ENCODE results near the gene CASZ1.
A peak's percentile ranks its signal among the peaks of the same experiment; 100 is the strongest.

The CASZ1 gene

DNA sequence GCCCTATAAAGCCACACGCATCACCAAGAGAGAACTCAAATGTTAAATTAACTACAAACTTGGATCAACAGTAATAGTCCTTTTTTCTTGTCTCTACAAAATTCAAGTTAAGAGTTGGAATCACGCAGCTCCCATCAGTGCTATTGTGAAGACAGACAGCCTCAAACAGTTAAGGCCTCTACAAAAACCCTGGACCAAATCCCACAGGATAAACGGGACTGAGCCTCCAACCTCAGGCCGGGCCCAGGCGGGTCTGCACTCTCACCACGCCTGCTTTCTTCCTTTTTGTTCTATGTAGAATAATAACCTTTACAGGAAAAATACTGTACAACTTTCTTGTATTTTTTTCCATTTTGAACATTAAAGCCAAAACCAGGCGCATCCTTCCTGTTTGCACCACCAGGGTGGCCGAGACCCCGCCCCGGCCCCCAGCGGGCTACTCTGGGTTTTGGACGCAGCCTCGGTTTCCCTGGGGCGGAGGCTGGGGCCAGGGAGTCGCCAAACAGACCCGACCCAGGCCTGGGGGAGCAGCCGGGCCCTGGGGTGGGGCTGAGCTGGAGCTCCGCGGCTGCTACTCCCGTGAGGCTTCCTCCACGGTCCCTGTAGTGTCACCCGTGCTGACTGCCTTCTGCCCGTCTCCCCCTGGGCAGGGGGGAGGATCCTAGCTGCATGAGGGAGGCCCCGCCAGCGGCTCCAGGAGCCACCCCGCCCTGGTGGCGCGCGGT lies 158.4 kb downstream of the CASZ1 start:
- Histone ChIP-seq H3K4me3 (ENCODE audit: low read depth, low read length) (no peak overlapping the region), H3K27ac (no peak overlapping the region), H3K27me3 (replicated peaks) (peaks cover 13% of the 10 kb centered on the region), H3K36me3 (replicated peaks) (no peaks in the 10 kb centered on the region)
- in situ Hi-C loops (cut with HindIII; ENCODE audit: low pct_ligation_motif_present, low sequenced_read_pairs): no loop called here
- TF ChIP-seq, protein P1, sequence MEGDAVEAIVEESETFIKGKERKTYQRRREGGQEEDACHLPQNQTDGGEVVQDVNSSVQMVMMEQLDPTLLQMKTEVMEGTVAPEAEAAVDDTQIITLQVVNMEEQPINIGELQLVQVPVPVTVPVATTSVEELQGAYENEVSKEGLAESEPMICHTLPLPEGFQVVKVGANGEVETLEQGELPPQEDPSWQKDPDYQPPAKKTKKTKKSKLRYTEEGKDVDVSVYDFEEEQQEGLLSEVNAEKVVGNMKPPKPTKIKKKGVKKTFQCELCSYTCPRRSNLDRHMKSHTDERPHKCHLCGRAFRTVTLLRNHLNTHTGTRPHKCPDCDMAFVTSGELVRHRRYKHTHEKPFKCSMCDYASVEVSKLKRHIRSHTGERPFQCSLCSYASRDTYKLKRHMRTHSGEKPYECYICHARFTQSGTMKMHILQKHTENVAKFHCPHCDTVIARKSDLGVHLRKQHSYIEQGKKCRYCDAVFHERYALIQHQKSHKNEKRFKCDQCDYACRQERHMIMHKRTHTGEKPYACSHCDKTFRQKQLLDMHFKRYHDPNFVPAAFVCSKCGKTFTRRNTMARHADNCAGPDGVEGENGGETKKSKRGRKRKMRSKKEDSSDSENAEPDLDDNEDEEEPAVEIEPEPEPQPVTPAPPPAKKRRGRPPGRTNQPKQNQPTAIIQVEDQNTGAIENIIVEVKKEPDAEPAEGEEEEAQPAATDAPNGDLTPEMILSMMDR (IDR thresholded peaks at IDR 0.05; ENCODE audit: low read depth, low read length, missing control alignments): peak; percentile 7
- no peak for DNase-seq

DNA sequence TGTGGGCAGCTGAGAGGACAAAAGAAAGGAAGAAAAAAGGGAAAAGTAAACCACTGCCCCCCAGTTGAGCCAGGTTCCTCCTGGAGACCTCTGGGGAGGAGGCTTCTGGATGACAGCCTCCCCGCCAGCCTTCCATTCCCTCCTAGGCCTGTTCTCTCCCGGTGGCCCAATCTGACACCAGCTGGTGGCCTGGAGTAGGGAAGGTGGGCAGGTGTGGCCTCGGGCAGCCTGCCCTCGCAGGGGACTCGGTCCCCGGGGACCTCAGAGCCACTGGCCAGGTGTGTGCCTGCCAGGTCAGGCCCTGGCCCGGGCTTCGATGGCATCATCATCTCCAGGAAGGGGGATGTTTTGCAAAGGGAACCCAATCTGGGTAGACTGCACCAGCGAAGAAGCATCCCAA lies 159.0 kb downstream of the CASZ1 start:
- Histone ChIP-seq H3K27me3 (replicated peaks) (peaks cover 13% of the 10 kb centered on the region), H3K4me3 (ENCODE audit: low read depth, low read length) (no peak overlapping the region)
- in situ Hi-C loops (cut with HindIII; ENCODE audit: low pct_ligation_motif_present, low sequenced_read_pairs): no loop called here

DNA sequence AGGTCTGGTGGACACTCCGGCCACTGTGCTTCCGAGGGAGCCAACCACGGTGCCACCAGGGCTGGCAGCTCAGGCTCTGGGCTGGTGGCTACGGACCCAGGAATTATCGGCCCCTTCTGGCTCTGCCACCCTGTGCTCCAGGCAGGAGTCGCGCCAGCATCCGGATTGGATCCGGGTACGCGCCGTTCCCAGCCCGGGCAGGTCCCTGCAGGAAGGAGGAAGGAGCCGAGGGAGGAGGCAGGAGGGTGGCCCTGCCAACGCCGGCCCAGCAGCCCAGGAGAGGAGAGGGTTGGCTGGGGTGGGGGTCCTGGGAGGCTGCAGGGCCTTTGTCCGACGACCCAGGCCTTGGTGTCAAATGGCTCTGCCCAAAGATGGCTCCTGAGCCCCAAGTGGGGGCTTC lies 160.5 kb downstream of the CASZ1 start:
- Histone ChIP-seq H3K27ac (no peak overlapping the region), H3K4me3 (ENCODE audit: low read depth, low read length) (no peak overlapping the region), H3K27me3 (replicated peaks) (peaks cover 13% of the 10 kb centered on the region), H3K36me3 (replicated peaks) (peaks cover 4% of the 10 kb centered on the region)
- no peak for DNase-seq
- in situ Hi-C loops (cut with HindIII; ENCODE audit: low pct_ligation_motif_present, low sequenced_read_pairs): no loop called here
- TF ChIP-seq, protein P1 (IDR thresholded peaks at IDR 0.05; ENCODE audit: low read depth, low read length, missing control alignments): no peak

More for the DNA sequence above, 159.0 kb downstream of the CASZ1 start:
- no peaks in the 10 kb centered on the region for H3K36me3 ChIP-seq (replicated peaks)
- H3K27ac ChIP-seq: no peak overlapping the region
- DNase-seq: no peak
- TF ChIP-seq, protein P1 (IDR thresholded peaks at IDR 0.05; ENCODE audit: low read depth, low read length, missing control alignments): no peak

DNA sequence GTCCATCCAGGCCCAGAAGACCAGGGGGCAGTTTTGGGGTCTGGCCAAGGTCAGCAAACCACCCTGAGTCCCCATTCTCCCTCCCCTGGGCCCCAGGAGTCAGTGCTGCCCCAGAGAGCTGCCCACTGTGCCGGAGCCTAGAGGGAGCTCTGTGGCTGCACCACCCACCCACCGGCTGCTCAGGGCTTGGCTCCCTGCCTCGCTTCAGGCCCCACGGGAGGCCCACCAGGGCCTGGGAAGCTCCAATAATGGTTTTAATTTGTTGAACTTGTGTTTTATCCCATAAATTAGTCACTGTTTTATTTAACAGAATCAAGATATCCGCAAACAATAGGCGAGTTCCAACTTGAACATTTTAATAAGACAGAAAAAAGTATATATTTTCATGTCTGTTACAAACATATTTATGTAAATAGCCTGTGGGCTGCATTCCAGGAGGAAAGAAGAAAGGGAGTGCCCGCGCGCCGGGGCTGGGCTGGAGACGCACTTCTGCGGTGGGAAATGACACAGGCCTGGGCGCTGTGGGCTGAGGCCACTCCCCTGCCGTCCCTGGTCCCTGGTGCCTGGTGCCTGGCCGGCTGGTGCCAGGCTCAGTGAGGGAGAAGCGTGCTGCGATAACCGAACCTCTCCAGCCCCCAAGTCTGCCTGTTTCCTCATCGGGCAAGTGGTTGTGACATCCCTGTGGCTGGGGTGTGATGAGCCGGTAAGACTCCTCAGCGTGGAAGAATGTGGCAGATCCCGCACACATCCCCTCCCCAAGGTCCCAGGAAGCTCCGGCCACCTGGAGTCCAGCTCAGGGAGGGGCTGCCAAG lies 161.2 kb downstream of the CASZ1 start:
- H3K4me3 ChIP-seq (ENCODE audit: low read depth, low read length): no peak overlapping the region
- TF ChIP-seq, protein P1 (IDR thresholded peaks at IDR 0.05; ENCODE audit: low read depth, low read length, missing control alignments): no peak
- peaks cover 4% of the 10 kb centered on the region for H3K36me3 ChIP-seq (replicated peaks)
- DNase-seq: no peak
- H3K27ac ChIP-seq: no peak overlapping the region
- in situ Hi-C loops (cut with HindIII; ENCODE audit: low pct_ligation_motif_present, low sequenced_read_pairs): no loop called here
- H3K27me3 ChIP-seq (replicated peaks): peaks cover 13% of the 10 kb centered on the region

DNA sequence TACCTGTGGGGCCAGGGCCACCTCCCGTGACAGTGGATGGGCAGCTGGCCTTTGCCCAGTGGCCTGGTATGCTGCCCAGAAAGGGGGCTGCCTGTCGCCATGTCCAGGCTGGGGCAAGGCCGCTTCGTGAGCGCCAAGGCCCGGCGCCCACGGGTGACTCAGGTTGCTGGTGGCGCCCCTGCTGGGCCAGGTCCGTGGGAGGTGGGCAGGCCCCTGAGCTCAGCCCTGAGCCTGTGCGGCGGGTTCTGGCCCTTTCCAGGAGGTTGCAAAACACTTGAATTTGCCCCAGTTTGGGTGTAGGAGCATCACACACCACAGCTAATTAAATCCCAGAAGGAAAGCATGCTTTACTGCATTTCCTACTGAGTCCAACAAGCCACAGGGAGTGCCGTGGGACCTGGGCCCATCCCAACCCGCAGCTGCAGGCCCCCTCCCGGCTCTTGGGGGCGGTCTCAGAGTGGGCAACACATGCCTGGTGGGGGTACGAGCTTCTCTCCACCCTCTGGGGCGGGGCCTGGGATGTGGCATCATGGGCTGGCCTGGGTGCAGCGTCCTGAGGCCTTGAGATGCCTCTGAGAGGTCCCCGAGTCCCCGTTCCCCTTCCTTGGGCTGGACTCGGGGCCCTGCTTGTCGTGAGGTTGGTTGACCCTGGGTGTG lies 161.9 kb downstream of the CASZ1 start:
- in situ Hi-C loops (cut with HindIII; ENCODE audit: low pct_ligation_motif_present, low sequenced_read_pairs): no loop called here
- Histone ChIP-seq H3K36me3 (replicated peaks) (peaks cover 4% of the 10 kb centered on the region), H3K4me3 (ENCODE audit: low read depth, low read length) (no peak overlapping the region), H3K27ac (no peak overlapping the region), H3K27me3 (replicated peaks) (peaks cover 12% of the 10 kb centered on the region)
- TF ChIP-seq, protein P1 (IDR thresholded peaks at IDR 0.05; ENCODE audit: low read depth, low read length, missing control alignments): no peak
- no peak for DNase-seq
